Activated CD4-positive, alpha-beta memory T cell treated with anti-CD3 and anti-CD28 coated beads, Interleukin-2, amount 10 ng/mL, durations not matched to agents 7 days and 5 days (primary cell): ENCODE measurements around the gene FOXP1. TPM values are rescaled to one million over a fixed set of nuclear protein-coding genes. Genes with fewer than 3 reads are reported as not detected.

Source experiments
- CTCF ChIA-PET: fragments of 350-600 bp; sonication (Branson Sonifier 250); formaldehyde crosslinking; loops from one replicate; lab custom pipeline; 2021; ENCODE audit warnings: antibody characterized with exemption, inconsistent platforms; lab: Charles Lee
- POLR2A ChIA-PET: fragments of 350-600 bp; sonication (Branson Sonifier 250); formaldehyde crosslinking; loops from one replicate; lab custom pipeline; 2021; ENCODE audit warnings: antibody characterized with exemption; lab: Charles Lee
- DNase-seq: peaks from one replicate; pipeline ENCODE4 v3.0.0-alpha.2; 2020
- H3K27ac Mint-ChIP-seq: one replicate; pipeline ENCODE4 v1.8.0; 2021; ENCODE audit warnings: mild to moderate bottlenecking, mixed read lengths
- H3K27me3 Mint-ChIP-seq: one replicate; pipeline ENCODE4 v1.8.0; 2021; ENCODE audit warnings: mixed read lengths
- H3K36me3 Mint-ChIP-seq: one replicate; pipeline ENCODE4 v1.8.0; 2021; ENCODE audit warnings: low read depth, mixed read lengths
- H3K4me1 Mint-ChIP-seq: one replicate; pipeline ENCODE4 v1.8.0; 2021; ENCODE audit warnings: mixed read lengths
- H3K4me3 Mint-ChIP-seq: one replicate; pipeline ENCODE4 v1.8.0; 2021; ENCODE audit warnings: mild to moderate bottlenecking, mixed read lengths
- H3K9me3 Mint-ChIP-seq: one replicate; pipeline ENCODE4 v1.8.0; 2021; ENCODE audit warnings: mixed read lengths
- total RNA-seq, 2 experiments: library from RNA; stranded (reverse); gene quantifications; one replicate each; pipeline ENCODE4 v1.2.3, GENCODE V29; 2021

Gene FOXP1
- total RNA-seq, 2 experiments from 2014 or later: 71.3 to 76.9 TPM

GRCh38 chr3:71584394-71585011 lies 975 bp upstream of the FOXP1 start:
- Mint-ChIP-seq H3K9me3 (no peaks in the 10 kb centered on the region), H3K27ac (peak overlapping the region; percentile 74), H3K4me3 (peak overlapping the region; percentile 80), H3K27me3 (peaks cover 15% of the 10 kb centered on the region), H3K4me1 (peaks cover 36% of the 10 kb centered on the region), H3K36me3 (no peaks in the 10 kb centered on the region)
- ChIA-PET POLR2A (interaction anchor here (0.9 to 4.9 kb wide), 6 partner anchors 163 to 602 kb away, joined by 3 to 41 read pairs (median 4); no protein-coding TSS in a partner anchor), CTCF (interaction anchor here (0.9 to 1.5 kb wide), 3 partner anchors 400 to 1053 kb away, joined by 3 read pairs; no protein-coding TSS in a partner anchor)
- peak; percentile 42 for DNase-seq

DNA sequence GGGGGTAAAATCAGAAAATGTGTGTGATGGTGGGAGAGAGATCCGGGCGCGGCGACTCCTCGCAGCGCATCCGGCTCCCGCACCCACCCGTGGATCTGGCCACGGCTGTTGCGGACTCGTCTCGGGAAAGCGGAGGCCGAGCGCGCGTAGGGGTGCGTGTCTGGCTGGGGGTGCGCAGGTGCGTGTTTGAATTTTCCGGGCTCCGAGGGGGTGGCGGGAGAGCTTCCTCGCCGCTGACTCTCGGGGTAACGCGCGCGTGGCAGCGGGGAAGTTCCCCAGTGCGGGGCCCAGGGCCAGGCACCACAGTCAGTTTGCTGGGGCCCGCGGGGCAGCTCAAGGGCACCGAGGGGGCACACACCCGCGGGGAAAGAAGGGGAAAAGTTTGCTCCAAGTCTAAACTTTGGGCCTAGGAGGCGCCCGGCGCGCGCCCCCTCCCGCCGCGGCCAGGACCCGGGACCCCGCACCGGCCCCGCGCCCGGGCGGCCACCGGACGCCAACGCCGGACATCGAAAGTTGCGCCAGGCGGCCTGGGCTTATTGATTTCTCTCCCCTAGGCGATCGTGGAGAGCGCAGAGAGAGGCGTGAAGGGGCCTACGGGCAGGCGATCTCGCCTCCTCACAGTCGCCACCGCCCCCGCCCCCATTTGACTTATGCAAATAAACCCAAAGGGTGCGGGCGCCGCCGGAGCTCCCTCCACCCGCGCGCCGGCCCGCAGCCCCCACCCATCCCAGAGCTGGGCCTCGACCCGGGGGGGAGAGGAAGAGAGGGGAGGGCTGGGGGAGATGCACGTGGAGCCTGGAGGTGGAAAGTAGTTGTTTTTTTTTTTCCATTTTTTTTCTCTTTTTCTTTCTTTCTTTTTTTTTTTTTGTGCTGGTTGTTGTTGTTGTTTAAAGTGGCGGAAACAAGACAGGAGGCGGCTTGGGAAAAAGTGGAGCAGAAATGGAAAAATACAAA lies 639 bp downstream of the FOXP1 start:
- CTCF ChIA-PET: interaction anchor here (0.8 to 1.7 kb wide), 3 partner anchors 128 to 1032 kb away, joined by 3 to 5 read pairs (median 3); no protein-coding TSS in a partner anchor
- Mint-ChIP-seq H3K4me3 (peak overlapping the region; percentile 82), H3K4me1 (peaks cover 39% of the 10 kb centered on the region), H3K27ac (peak overlapping the region; percentile 72), H3K36me3 (no peaks in the 10 kb centered on the region), H3K27me3 (peaks cover 15% of the 10 kb centered on the region), H3K9me3 (no peaks in the 10 kb centered on the region)
- POLR2A ChIA-PET: interaction anchor here (0.7 to 4.9 kb wide), 15 partner anchors 9 to 525 kb away, joined by 3 to 41 read pairs (median 5); no protein-coding TSS in a partner anchor
- DNase-seq: peak; percentile 51

DNA sequence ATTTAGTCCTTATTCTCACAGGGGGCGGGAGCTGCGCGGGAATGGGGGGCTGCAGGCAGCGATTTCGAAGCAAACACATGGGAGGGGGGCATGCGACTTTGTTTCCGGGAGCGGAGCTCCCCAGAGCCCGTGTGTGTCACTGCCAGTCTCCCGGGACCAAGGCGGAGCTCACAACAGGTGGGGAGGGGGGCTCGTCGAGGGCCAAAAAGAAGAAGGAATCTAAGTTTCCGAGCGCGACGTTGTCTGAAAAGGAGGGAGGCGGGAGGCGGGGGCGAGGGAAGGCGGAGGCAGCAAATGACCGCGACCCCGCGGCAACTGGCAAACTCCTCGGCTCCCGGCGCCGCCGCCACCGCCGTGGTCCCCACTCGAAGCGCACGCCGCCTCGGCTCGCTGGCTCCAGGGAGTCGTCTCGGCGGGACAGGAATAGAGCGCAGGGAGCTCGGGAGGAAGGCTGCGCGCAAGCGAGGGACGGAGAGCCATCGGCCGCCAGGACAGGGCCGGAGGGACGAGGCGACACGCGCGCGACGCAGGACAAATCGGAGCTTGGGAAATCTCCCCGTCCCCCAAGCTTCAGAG lies 1.4 kb downstream of the FOXP1 start:
- Mint-ChIP-seq H3K9me3 (no peaks in the 10 kb centered on the region), H3K4me3 (peak overlapping the region; percentile 82)

DNA sequence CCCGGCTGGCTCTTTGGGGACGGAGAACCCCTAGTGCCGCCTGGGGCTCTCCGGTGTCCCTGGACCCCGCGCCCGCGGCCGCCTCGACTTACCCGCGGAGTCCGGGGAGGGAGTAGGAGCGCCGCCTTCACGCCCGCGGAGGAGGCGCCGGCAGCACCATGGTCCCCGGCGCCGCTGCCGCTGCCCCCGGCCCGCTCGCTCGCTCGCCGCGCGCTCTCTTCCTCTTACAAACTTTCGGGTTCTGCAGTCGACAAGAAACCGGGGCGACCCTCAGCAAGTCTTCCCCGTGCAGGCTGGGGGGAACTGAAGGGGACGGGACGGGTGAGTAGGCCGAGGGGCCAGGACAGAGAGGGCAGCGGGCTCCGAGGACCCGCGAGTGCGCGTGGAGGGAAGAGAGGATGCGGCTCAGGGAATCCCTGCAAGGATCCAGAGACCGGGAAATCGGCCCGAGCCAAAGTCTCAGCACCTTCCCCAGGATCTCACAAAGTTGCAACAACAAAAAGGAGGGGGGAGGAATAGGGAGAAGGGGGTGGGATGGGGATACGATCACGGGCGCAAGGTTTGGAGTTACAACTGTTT lies 2.0 kb downstream of the FOXP1 start:
- Mint-ChIP-seq H3K9me3 (no peaks in the 10 kb centered on the region), H3K4me1 (peaks cover 40% of the 10 kb centered on the region)

More for the DNA sequence above, 1.4 kb downstream of the FOXP1 start:
- CTCF ChIA-PET: interaction anchor here (0.8 to 1.7 kb wide), 3 partner anchors 127 to 1032 kb away, joined by 3 to 5 read pairs (median 3); no protein-coding TSS in a partner anchor
- Mint-ChIP-seq H3K4me1 (peaks cover 41% of the 10 kb centered on the region), H3K27me3 (peaks cover 15% of the 10 kb centered on the region), H3K27ac (peak overlapping the region; percentile 67), H3K36me3 (no peaks in the 10 kb centered on the region)
- POLR2A ChIA-PET: interaction anchor here (0.6 to 4.9 kb wide), 13 partner anchors 9 to 524 kb away, joined by 3 to 41 read pairs (median 5); no protein-coding TSS in a partner anchor
- peak; percentile 35 for DNase-seq

DNA sequence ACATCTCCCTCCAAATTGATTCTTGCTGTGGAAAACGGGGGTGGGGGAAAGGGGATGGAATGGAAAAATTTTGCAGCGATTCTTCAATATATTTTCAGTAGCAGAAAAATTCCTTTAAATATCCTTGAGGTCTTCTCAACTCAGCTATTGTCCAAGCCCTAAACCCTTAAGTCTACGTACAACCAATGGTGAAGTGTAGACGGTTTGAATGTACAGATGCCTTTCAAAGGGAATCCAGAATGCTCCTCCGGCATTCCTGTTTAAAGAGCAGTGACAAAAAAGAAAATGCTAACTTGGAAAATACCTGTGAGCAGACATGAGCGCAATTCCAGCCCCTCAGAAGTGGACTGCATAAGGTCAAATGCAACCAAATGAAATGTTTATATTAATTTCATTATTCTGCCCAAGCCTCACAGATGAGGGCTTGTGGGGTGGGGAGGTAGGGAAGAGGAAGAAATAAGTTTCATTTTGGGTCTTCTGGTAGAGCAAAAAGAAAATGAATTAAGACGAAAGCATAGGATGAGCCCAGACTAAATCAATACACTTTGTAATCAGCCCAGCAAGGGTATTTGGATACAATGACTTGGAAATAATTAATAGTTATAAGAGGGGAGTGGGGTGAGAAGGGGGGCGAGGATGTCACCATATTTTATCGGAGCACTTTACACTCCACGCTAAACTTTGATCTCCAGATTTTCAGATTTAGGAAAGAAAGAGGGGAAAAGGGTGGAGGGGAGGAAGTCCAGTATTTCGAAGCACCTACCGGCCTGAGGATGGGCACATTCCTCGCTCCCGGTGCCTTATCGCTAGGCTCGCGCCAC lies 2.7 kb downstream of the FOXP1 start:
- no peak for DNase-seq
- peak overlapping the region; percentile 82 for H3K4me3 Mint-ChIP-seq
- CTCF ChIA-PET: interaction anchor here (0.7 kb wide), 1 partner anchor 20 kb away, joined by 4 read pairs; no protein-coding TSS in a partner anchor
- no peaks in the 10 kb centered on the region for H3K9me3 Mint-ChIP-seq
- peaks cover 37% of the 10 kb centered on the region for H3K4me1 Mint-ChIP-seq
- no peaks in the 10 kb centered on the region for H3K36me3 Mint-ChIP-seq
- POLR2A ChIA-PET: no interaction called here
- peaks cover 15% of the 10 kb centered on the region for H3K27me3 Mint-ChIP-seq
- H3K27ac Mint-ChIP-seq: peak overlapping the region; percentile 54

More for the DNA sequence above, 2.0 kb downstream of the FOXP1 start:
- CTCF ChIA-PET: no interaction called here
- no peaks in the 10 kb centered on the region for H3K36me3 Mint-ChIP-seq
- POLR2A ChIA-PET: interaction anchor here (0.6 to 4.9 kb wide), 6 partner anchors 92 to 518 kb away, joined by 3 to 41 read pairs (median 4); no protein-coding TSS in a partner anchor
- peak overlapping the region; percentile 82 for H3K4me3 Mint-ChIP-seq
- peak overlapping the region; percentile 67 for H3K27ac Mint-ChIP-seq
- peak; percentile 28 for DNase-seq
- H3K27me3 Mint-ChIP-seq: peaks cover 15% of the 10 kb centered on the region

- H3K27ac Mint-ChIP-seq: no peak overlapping the region
- H3K27me3 Mint-ChIP-seq: peaks cover 15% of the 10 kb centered on the region
- H3K9me3 Mint-ChIP-seq: no peaks in the 10 kb centered on the region
- H3K4me1 Mint-ChIP-seq: peaks cover 32% of the 10 kb centered on the region
- H3K4me3 Mint-ChIP-seq: no peak overlapping the region
- no peaks in the 10 kb centered on the region for H3K36me3 Mint-ChIP-seq
- no peak for DNase-seq
- ChIA-PET CTCF (interaction anchor here (0.6 to 0.7 kb wide), 2 partner anchors 21 to 574 kb away, joined by 3 to 4 read pairs; no protein-coding TSS in a partner anchor), POLR2A (no interaction called here)
These were observed 3.6 kb downstream of the FOXP1 start for GRCh38 chr3:71579935-71580406.

DNA sequence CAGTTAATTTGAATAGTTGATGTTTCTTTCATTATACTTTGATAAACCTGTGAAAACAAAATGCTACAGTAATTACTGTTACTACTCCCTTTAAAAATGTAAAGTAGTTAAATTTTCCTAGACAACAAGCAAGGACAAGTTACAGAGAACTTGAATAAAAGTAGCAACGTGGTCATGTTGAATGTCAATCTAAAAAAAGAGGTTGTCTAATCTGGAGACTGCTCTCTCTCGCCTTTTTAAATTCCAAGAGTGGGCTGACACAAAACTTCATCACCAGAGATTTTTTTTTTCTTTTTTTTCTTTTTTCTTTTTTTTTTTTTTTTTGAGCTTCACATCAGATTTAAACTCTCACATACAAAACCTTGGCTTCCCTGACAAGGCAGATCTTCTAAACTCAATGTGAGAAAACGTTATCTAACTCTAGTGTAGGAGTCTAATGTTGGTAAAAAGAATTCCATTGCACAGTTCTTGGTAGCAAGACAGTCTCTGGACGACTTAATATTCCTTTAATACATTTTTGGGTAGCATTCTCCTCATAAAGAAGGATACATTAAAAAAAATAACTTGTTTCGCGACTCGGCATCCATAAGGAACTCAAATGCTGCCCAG lies 4.1 kb downstream of the FOXP1 start:
- CTCF ChIA-PET: interaction anchor here (0.6 kb wide), 1 partner anchor 573 kb away, joined by 3 read pairs; no protein-coding TSS in a partner anchor
- DNase-seq: no peak
- H3K27me3 Mint-ChIP-seq: peaks cover 15% of the 10 kb centered on the region
- H3K4me1 Mint-ChIP-seq: peaks cover 27% of the 10 kb centered on the region
- POLR2A ChIA-PET: no interaction called here
- H3K27ac Mint-ChIP-seq: no peak overlapping the region
- H3K36me3 Mint-ChIP-seq: no peaks in the 10 kb centered on the region
- no peak overlapping the region for H3K4me3 Mint-ChIP-seq
- no peaks in the 10 kb centered on the region for H3K9me3 Mint-ChIP-seq

- Mint-ChIP-seq H3K4me3 (no peak overlapping the region), H3K36me3 (no peaks in the 10 kb centered on the region), H3K27ac (no peak overlapping the region), H3K4me1 (peaks cover 24% of the 10 kb centered on the region), H3K9me3 (no peaks in the 10 kb centered on the region), H3K27me3 (peaks cover 15% of the 10 kb centered on the region)
- ChIA-PET CTCF (no interaction called here), POLR2A (interaction anchor here (0.6 kb wide), 1 partner anchor 1244 kb away, joined by 3 read pairs; no protein-coding TSS in a partner anchor)
- DNase-seq: no peak
These were observed 5.3 kb downstream of the FOXP1 start for GRCh38 chr3:71578054-71578751.

DNA sequence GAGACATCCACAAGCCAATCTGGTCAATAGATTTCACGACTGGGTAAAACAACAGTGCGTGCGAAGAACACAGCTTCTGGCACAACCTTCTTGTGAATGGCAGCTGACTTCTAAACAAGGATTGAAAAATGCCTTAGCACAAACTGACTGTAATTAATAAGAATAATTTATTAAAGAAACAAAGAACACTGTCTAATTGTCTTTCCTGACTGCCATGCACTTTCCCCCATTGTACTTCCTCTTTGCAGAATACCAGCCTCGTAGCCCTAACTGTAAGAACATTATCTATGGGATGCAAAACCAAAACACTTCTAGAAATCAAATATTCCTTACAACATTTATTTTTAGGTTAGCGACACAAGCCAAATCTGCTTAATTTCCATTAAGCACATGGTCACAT lies 6.5 kb downstream of the FOXP1 start:
- no peak for DNase-seq
- H3K4me3 Mint-ChIP-seq: no peak overlapping the region
- no peaks in the 10 kb centered on the region for H3K36me3 Mint-ChIP-seq
- ChIA-PET POLR2A (no interaction called here), CTCF (no interaction called here)
- peaks cover 19% of the 10 kb centered on the region for H3K4me1 Mint-ChIP-seq
- peaks cover 15% of the 10 kb centered on the region for H3K27me3 Mint-ChIP-seq
- no peak overlapping the region for H3K27ac Mint-ChIP-seq
- no peaks in the 10 kb centered on the region for H3K9me3 Mint-ChIP-seq

GRCh38 chr3:71575433-71575832 lies 8.1 kb downstream of the FOXP1 start:
- ChIA-PET CTCF (no interaction called here), POLR2A (no interaction called here)
- DNase-seq: no peak
- peaks cover 4% of the 10 kb centered on the region for H3K27me3 Mint-ChIP-seq
- H3K9me3 Mint-ChIP-seq: no peaks in the 10 kb centered on the region
- H3K27ac Mint-ChIP-seq: no peak overlapping the region
- H3K4me1 Mint-ChIP-seq: peaks cover 9% of the 10 kb centered on the region
- H3K4me3 Mint-ChIP-seq: no peak overlapping the region
- H3K36me3 Mint-ChIP-seq: no peaks in the 10 kb centered on the region
